HG03139 (cell line): Measurements from ENCODE around the gene CELA2A.
"Not testable (repeated sequence)": the region's sequence is repeated elsewhere in the genome, so short reads cannot be mapped to it uniquely, and the experiment has no call there.

Source experiments
- ATAC-seq: cut with Tn5 transposase; IDR thresholded peaks from one replicate; pipeline ENCODE4 v1.9.1; 2021; ENCODE audit not compliant: unreplicated experiment

Gene CELA2A

GRCh38 chr1:15424981-15425380 lies 31.6 kb upstream of the CELA2A start:
- no peak for ATAC-seq

DNA sequence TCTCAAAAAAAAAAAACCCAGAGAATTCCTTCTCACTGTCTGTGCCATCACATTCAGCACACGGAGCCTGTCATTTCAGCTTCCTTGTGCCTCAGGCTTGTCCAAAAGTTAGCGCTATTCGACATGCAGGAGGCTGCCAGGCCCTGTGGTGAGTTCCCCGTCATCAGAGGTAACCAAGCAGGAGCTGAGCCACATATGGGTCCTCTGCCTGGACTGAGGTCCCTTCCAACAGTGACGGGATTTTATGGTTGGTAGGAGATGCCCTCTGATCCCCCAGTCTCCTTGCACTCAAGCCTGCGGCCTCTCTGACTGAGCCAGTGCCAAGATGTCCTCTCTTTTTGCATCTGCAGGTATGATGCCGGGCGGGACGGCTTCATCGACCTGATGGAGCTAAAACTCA lies 31.0 kb upstream of the CELA2A start:
- ATAC-seq, result no peak

DNA sequence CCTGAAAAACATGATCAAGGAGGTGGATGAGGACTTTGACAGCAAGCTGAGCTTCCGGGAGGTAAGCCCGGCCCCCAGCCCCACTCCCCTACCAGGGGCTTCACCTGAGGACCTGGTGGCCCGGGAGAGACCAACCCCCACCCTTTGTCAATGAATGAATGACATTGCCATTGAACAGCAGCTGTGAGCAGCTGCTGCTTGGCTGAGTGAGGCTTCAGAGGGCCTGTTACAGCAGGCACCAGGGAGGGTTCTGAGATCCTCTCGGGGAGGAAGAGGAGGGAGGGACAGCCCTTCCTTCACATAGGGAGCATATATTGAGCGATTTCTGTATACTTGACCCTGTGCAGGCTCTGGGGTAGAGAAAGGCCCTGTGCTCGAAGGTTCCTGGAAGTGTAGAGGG lies 30.6 kb upstream of the CELA2A start:
- no peak for ATAC-seq

- ATAC-seq, result no peak
Measured at GRCh38 chr1:15426492-15427279, 29.8 kb upstream of the CELA2A start.

GRCh38 chr1:15427280-15427666 lies 29.3 kb upstream of the CELA2A start:
- ATAC-seq, result no peak

- not testable (repeated sequence) for ATAC-seq
Measured at GRCh38 chr1:15428252-15428651, 28.3 kb upstream of the CELA2A start.

GRCh38 chr1:15428815-15429435 lies 27.6 kb upstream of the CELA2A start:
- no peak for ATAC-seq

DNA sequence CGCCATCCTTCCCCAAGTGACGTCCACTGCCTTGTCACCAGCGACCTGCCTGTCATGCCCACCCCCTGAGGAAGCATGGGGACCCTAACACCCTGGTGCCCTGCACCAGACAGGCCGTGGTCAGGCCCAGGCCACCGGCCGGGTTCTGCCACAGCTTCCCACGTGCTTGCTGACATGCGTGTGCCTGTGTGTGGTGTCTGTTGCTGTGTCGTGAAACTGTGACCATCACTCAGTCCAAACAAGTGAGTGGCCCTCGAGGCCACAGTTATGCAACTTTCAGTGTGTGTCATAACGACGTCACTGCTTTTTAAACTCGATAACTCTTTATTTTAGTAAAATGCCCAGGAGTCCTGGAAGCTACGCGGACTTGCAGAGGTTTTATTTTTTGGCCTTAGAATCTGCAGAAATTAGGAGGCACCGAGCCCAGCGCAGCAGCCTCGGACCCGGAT lies 26.8 kb upstream of the CELA2A start:
- ATAC-seq, result no peak

DNA sequence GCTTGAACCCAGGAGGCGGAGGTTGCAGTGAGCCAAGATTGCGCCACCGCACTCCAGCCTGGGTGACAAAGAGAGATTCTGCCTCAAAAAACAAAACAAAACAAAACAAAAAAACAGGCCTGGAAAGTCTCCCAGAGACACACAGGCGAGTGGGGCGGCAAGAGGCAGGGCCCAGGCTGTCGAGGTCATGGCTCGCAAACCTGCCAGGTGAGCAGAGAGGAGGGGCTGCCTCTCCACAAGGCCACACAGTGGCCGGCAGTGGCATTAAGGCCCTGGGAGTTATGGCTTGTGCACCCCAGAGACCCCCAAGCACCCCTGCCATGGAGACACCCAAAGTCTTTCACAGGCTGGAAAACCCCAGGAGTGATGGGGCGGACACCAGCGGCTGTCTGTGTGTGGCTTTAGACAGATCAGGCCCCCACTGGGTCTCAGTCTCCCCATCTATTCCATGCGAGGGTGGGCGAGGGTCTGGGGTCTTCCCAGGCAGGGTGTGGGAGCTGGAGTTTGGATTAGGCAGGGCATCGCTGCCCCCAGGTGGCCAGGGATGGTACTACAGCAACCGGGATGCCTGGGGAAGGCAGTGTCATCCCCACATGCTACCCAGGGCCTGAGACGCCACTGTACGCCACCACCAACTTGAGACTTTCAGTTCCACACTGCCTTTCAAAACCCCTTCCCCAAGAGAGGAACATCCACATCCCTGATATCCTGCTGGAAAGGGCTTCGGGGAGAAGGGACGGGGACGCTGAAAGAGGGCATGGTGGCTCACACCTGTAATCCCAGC lies 25.6 kb upstream of the CELA2A start:
- no peak for ATAC-seq

- no peak for ATAC-seq
Measured at GRCh38 chr1:15431571-15431948, 25.0 kb upstream of the CELA2A start.

- no peak for ATAC-seq
Measured at GRCh38 chr1:15432324-15432723, 24.2 kb upstream of the CELA2A start.

GRCh38 chr1:15433471-15433870 lies 23.1 kb upstream of the CELA2A start:
- ATAC-seq, result no peak

GRCh38 chr1:15434739-15435138 lies 21.8 kb upstream of the CELA2A start:
- ATAC-seq, result not testable (repeated sequence)

GRCh38 chr1:15435239-15436077 lies 21.1 kb upstream of the CELA2A start:
- ATAC-seq, result no peak

GRCh38 chr1:15436881-15437442 lies 19.6 kb upstream of the CELA2A start:
- ATAC-seq, result no peak

- ATAC-seq, result no peak
Measured at GRCh38 chr1:15439325-15439724, 17.2 kb upstream of the CELA2A start.

GRCh38 chr1:15440357-15440756 lies 16.2 kb upstream of the CELA2A start:
- ATAC-seq, result no peak

- no peak for ATAC-seq
Measured at GRCh38 chr1:15441247-15441646, 15.3 kb upstream of the CELA2A start.

GRCh38 chr1:15442119-15442518 lies 14.4 kb upstream of the CELA2A start:
- ATAC-seq, result no peak

GRCh38 chr1:15442759-15443158 lies 13.8 kb upstream of the CELA2A start:
- no peak for ATAC-seq

GRCh38 chr1:15443281-15443680 lies 13.3 kb upstream of the CELA2A start:
- no peak for ATAC-seq
